HEK293 (cell line): ENCODE results near the gene NR2F1-AS1.

Source experiments
- CTCF ChIP-seq: fragments of 450-650 bp; formaldehyde crosslinking; IDR thresholded peaks from 2 replicates; pipeline ENCODE4 v1.5.1; 2016; ENCODE audit warnings: missing biosample characterization, missing genetic modification characterization
- MZF1 ChIP-seq: fragments of 450-650 bp; formaldehyde crosslinking; IDR thresholded peaks from 2 replicates; pipeline ENCODE4 v1.5.1; 2017; ENCODE audit warnings: missing biosample characterization, missing genetic modification characterization, borderline replicate concordance
- PATZ1 ChIP-seq: fragments of 450-650 bp; formaldehyde crosslinking; IDR thresholded peaks from 2 replicates; pipeline ENCODE4 v1.5.1; 2016; ENCODE audit warnings: missing biosample characterization, missing genetic modification characterization
- PRDM4 ChIP-seq: fragments of 450-650 bp; formaldehyde crosslinking; IDR thresholded peaks from 2 replicates; pipeline ENCODE4 v1.5.1; 2017; ENCODE audit warnings: missing biosample characterization, missing genetic modification characterization
- WT1 ChIP-seq: fragments of 450-650 bp; formaldehyde crosslinking; IDR thresholded peaks from 2 replicates; pipeline ENCODE4 v1.5.1; 2016; ENCODE audit warnings: missing biosample characterization, missing genetic modification characterization
- ZBTB1 ChIP-seq: fragments of 450-650 bp; formaldehyde crosslinking; IDR thresholded peaks from 2 replicates; pipeline ENCODE4 v1.5.1; 2016; ENCODE audit warnings: missing biosample characterization, missing genetic modification characterization
- ZBTB8A ChIP-seq: fragments of 450-650 bp; formaldehyde crosslinking; IDR thresholded peaks from 2 replicates; pipeline ENCODE4 v1.5.1; 2016; ENCODE audit warnings: missing biosample characterization, missing genetic modification characterization
- ZFP69B ChIP-seq: fragments of 450-650 bp; formaldehyde crosslinking; IDR thresholded peaks from 2 replicates; pipeline ENCODE4 v1.5.1; 2016; ENCODE audit warnings: missing biosample characterization, missing genetic modification characterization
- ZNF121 ChIP-seq: fragments of 450-650 bp; formaldehyde crosslinking; IDR thresholded peaks from 2 replicates; pipeline ENCODE4 v1.5.1; 2016; ENCODE audit warnings: missing biosample characterization, missing genetic modification characterization
- ZNF132 ChIP-seq: fragments of 450-650 bp; formaldehyde crosslinking; IDR thresholded peaks from 2 replicates; pipeline ENCODE4 v1.5.1; 2017; ENCODE audit warnings: missing biosample characterization, missing genetic modification characterization, borderline replicate concordance
- ZNF169 ChIP-seq: fragments of 450-650 bp; formaldehyde crosslinking; IDR thresholded peaks from 2 replicates; pipeline ENCODE4 v1.5.1; 2016; ENCODE audit warnings: missing biosample characterization, missing genetic modification characterization
- ZNF239 ChIP-seq: fragments of 450-650 bp; formaldehyde crosslinking; IDR thresholded peaks from 2 replicates; pipeline ENCODE4 v1.5.1; 2016; ENCODE audit warnings: missing biosample characterization, missing genetic modification characterization
- ZNF302 ChIP-seq: fragments of 450-650 bp; formaldehyde crosslinking; IDR thresholded peaks from 2 replicates; pipeline ENCODE4 v1.5.1; 2016; ENCODE audit warnings: missing biosample characterization, missing genetic modification characterization, low read depth
- ZNF335 ChIP-seq: fragments of 450-650 bp; formaldehyde crosslinking; conservative IDR thresholded peaks from 2 replicates; pipeline ENCODE4 v1.5.1; 2016; ENCODE audit warnings: missing biosample characterization, missing genetic modification characterization
- ZNF518A ChIP-seq: fragments of 450-650 bp; formaldehyde crosslinking; conservative IDR thresholded peaks from 2 replicates; pipeline ENCODE4 v1.5.1; 2016; ENCODE audit warnings: low read depth, missing biosample characterization, missing genetic modification characterization
- ZNF529 ChIP-seq: fragments of 450-650 bp; formaldehyde crosslinking; IDR thresholded peaks from 2 replicates; pipeline ENCODE4 v1.5.1; 2017; ENCODE audit warnings: missing genetic modification characterization, missing biosample characterization; ENCODE audit not compliant: insufficient replicate concordance
- ZNF561 ChIP-seq: fragments of 450-650 bp; IDR thresholded peaks from 2 replicates; pipeline ENCODE4 v1.5.1; 2018; ENCODE audit warnings: missing biosample characterization, missing genetic modification characterization, borderline replicate concordance
- ZNF660 ChIP-seq: fragments of 450-650 bp; IDR thresholded peaks from 2 replicates; pipeline ENCODE4 v1.5.1; 2018; ENCODE audit warnings: missing biosample characterization, mild to moderate bottlenecking, missing genetic modification characterization
- ZNF692 ChIP-seq: fragments of 450-650 bp; formaldehyde crosslinking; IDR thresholded peaks from 2 replicates; pipeline ENCODE4 v1.5.1; 2016; ENCODE audit warnings: missing biosample characterization, missing genetic modification characterization
- ZNF707 ChIP-seq: fragments of 450-650 bp; formaldehyde crosslinking; IDR thresholded peaks from 2 replicates; pipeline ENCODE4 v1.5.1; 2016; ENCODE audit warnings: missing biosample characterization, missing genetic modification characterization
- TF ChIP-seq, protein P1 (sequence below): fragments of 450-650 bp; formaldehyde crosslinking; IDR thresholded peaks from 2 replicates; pipeline ENCODE4 v1.5.1; 2016; ENCODE audit warnings: missing biosample characterization, missing genetic modification characterization
- TF ChIP-seq, protein P2 (sequence below): fragments of 450-650 bp; formaldehyde crosslinking; IDR thresholded peaks from 2 replicates; pipeline ENCODE4 v1.5.1; 2017; ENCODE audit warnings: missing biosample characterization, missing genetic modification characterization
- TF ChIP-seq, protein P3 (sequence below): fragments of 450-650 bp; formaldehyde crosslinking; IDR thresholded peaks from 2 replicates; pipeline ENCODE4 v1.5.1; 2017; ENCODE audit warnings: missing biosample characterization, missing genetic modification characterization

NR2F1-AS1 gene

DNA sequence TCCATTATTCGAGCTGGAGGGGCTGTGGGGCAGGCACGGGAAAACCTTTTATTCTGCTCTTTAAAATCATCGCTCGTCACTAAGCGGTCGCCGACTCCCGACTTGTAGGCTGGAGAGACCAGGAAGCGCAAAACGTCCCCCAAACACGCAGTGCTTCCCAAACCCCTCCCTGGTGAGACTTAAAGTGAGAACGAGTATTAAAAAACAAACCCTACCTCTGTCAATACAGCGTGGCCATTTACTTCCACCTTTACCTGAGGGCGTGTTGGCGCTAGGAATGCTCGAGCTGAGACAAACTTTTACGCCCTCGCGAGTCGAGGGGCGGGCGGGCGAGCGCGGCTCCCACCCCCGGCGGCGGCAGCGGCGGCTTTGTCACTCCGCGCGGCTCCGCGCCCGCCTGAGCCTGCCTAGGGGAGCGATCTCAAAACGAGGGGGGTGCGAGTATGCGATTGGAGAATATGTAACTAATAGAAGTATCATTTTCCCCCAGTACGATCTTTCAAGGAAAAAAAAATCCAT, at the start of gene NR2F1-AS1 (continued):
- 0 out of 2 replicates have a peak, but pooled peaks have one; percentile 6 for TF ChIP-seq ZNF518A
- no peak for TF ChIP-seq ZFP69B
- peak; percentile 81 for TF ChIP-seq ZBTB8A (tag by site-specific recombination)
- TF ChIP-seq ZNF121 (tag by site-specific recombination) = no peak
- no peak for TF ChIP-seq ZBTB1 (tag by site-specific recombination)
- no peak for TF ChIP-seq PRDM4 (tag by site-specific recombination)
- no peak for TF ChIP-seq ZNF132
- TF ChIP-seq, protein P1, sequence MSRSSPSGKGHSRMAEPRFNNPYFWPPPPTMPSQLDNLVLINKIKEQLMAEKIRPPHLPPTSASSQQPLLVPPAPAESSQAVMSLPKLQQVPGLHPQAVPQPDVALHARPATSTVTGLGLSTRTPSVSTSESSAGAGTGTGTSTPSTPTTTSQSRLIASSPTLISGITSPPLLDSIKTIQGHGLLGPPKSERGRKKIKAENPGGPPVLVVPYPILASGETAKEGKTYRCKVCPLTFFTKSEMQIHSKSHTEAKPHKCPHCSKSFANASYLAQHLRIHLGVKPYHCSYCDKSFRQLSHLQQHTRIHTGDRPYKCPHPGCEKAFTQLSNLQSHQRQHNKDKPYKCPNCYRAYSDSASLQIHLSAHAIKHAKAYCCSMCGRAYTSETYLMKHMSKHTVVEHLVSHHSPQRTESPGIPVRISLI = no peak
- no peak for TF ChIP-seq ZNF169
- no peak; the same call in 1 of the 2 replicates for TF ChIP-seq ZNF660 (tag by site-specific recombination)
- peak; percentile 83; the same call in 1 of the 2 replicates for TF ChIP-seq ZNF335 (tag by site-specific recombination)
- no peak for TF ChIP-seq MZF1 (tag by site-specific recombination)
- no peak; the same call in none of the 2 replicates for TF ChIP-seq PATZ1
- no peak for TF ChIP-seq ZNF692 (tag by site-specific recombination)
- TF ChIP-seq, protein P2, sequence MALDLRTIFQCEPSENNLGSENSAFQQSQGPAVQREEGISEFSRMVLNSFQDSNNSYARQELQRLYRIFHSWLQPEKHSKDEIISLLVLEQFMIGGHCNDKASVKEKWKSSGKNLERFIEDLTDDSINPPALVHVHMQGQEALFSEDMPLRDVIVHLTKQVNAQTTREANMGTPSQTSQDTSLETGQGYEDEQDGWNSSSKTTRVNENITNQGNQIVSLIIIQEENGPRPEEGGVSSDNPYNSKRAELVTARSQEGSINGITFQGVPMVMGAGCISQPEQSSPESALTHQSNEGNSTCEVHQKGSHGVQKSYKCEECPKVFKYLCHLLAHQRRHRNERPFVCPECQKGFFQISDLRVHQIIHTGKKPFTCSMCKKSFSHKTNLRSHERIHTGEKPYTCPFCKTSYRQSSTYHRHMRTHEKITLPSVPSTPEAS (tag by site-specific recombination) = no peak
- no peak for TF ChIP-seq WT1 (tag by site-specific recombination)
- TF ChIP-seq CTCF = no peak
- TF ChIP-seq ZNF302 (tag by site-specific recombination) = no peak
- TF ChIP-seq ZNF529 = no peak
- TF ChIP-seq ZNF707 (tag by site-specific recombination) = no peak
- 0 out of 2 replicates have a peak, but pooled peaks have one; percentile 70 for TF ChIP-seq ZNF561 (tag by site-specific recombination)
- TF ChIP-seq, protein P3, sequence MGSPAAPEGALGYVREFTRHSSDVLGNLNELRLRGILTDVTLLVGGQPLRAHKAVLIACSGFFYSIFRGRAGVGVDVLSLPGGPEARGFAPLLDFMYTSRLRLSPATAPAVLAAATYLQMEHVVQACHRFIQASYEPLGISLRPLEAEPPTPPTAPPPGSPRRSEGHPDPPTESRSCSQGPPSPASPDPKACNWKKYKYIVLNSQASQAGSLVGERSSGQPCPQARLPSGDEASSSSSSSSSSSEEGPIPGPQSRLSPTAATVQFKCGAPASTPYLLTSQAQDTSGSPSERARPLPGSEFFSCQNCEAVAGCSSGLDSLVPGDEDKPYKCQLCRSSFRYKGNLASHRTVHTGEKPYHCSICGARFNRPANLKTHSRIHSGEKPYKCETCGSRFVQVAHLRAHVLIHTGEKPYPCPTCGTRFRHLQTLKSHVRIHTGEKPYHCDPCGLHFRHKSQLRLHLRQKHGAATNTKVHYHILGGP = no peak
- no peak for TF ChIP-seq ZNF239 (tag by site-specific recombination)
